ENCODE results near the gene ANTXR1. TPM values are rescaled to one million over a fixed set of nuclear protein-coding genes. Genes with fewer than 3 reads are reported as not detected.

ANTXR1 gene
- total RNA-seq, 1 experiment from 2014 or later = 25.7 TPM

DNA sequence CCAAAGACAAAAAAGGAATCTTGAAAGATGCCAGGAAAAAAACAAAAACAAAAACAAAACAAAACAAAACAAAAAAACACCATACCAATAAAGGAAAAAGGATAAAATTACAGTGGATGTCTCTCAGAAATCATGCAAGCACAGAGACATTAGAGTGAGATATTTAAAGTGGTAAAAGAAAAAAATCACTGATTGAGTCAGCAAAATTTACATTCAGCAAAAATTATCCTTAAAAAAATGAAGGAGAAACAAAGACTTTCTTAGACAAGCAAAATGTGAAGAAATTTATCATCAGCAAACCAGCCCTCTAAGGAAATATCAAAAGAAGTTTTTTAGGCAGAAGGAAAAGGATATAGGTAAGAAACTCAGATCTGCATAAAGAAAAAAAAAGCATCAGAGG, 48.7 kb upstream of the ANTXR1 start:
- Histone ChIP-seq H3K27me3 (ENCODE audit: insufficient read depth, low read length) (no peaks in the 10 kb centered on the region), H3K9ac (ENCODE audit: low read length) (no peak overlapping the region), H3K79me2 (ENCODE audit: insufficient read depth, low read length) (no peaks in the 10 kb centered on the region), H3K4me1 (ENCODE audit: control insufficient read depth in 1 of 2, insufficient read depth in 2 of 2, low read length in 2 of 2) (no peaks in the 10 kb centered on the region), H3K9me3 (ENCODE audit: control insufficient read depth in 1 of 2, insufficient read depth in 1 of 2, low read depth in 1 of 2, low read length in 2 of 2) (no peaks in the 10 kb centered on the region), H3K4me2 (ENCODE audit: low read length) (no peak overlapping the region), H3K27ac (ENCODE audit: low read depth, low read length) (no peak overlapping the region), H3K36me3 (ENCODE audit: control insufficient read depth in 1 of 2, insufficient read depth in 2 of 2, low read length in 2 of 2) (no peaks in the 10 kb centered on the region), H4K20me1 (ENCODE audit: insufficient read depth) (no peaks in the 10 kb centered on the region), H3K9me2 (ENCODE audit: insufficient read depth) (no peaks in the 10 kb centered on the region; the same call in 1 of the 2 replicates), H3K4me3 (replicated peaks in 1 of 2; ENCODE audit: low read depth in 1 of 2, low read length in 2 of 2) (no peak overlapping the region), H2AFZ (ENCODE audit: low read depth, low read length, poor library complexity, severe bottlenecking) (no peak overlapping the region)
- TF ChIP-seq EZH2 (IDR thresholded peaks at IDR 0.05) (no peak), EGR1 (IDR thresholded peaks at IDR 0.05; ENCODE audit: low read depth) (no peak), POLR2AphosphoS5 (IDR thresholded peaks at IDR 0.05; ENCODE audit: low read depth, low read length) (no peak), JUND (IDR thresholded peaks at IDR 0.05) (no peak), YY1 (IDR thresholded peaks at IDR 0.05; ENCODE audit: extremely low read depth, insufficient replicate concordance, low read depth, low read length) (no peak), POLR2A (IDR thresholded peaks at IDR 0.05; ENCODE audit: borderline replicate concordance, extremely low read depth, insufficient read depth, insufficient read length) (no peak), SRF (IDR thresholded peaks at IDR 0.05; ENCODE audit: low read depth) (no peak), CEBPB (IDR thresholded peaks at IDR 0.05; ENCODE audit: low read depth) (no peak), EZH2phosphoT487 (IDR thresholded peaks at IDR 0.05; ENCODE audit: borderline replicate concordance) (no peak), TCF7L2 (IDR thresholded peaks at IDR 0.05; ENCODE audit: borderline replicate concordance, extremely low read depth, insufficient read depth, insufficient read length) (no peak), ZNF274 (IDR thresholded peaks at IDR 0.05; ENCODE audit: low read depth, low read length) (no peak), ZFX (IDR thresholded peaks at IDR 0.05) (no peak), CBX3 (IDR thresholded peaks at IDR 0.05; ENCODE audit: low read depth) (no peak), SP1 (IDR thresholded peaks at IDR 0.05; ENCODE audit: low read depth) (no peak), SIN3A (IDR thresholded peaks at IDR 0.05; ENCODE audit: low read depth) (no peak), ELF1 (IDR thresholded peaks at IDR 0.05; ENCODE audit: borderline replicate concordance, low read depth) (no peak)
- TF ChIP-seq, protein P1, sequence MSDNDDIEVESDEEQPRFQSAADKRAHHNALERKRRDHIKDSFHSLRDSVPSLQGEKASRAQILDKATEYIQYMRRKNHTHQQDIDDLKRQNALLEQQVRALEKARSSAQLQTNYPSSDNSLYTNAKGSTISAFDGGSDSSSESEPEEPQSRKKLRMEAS (IDR thresholded peaks at IDR 0.05) = no peak
- TF ChIP-seq, protein P2, sequence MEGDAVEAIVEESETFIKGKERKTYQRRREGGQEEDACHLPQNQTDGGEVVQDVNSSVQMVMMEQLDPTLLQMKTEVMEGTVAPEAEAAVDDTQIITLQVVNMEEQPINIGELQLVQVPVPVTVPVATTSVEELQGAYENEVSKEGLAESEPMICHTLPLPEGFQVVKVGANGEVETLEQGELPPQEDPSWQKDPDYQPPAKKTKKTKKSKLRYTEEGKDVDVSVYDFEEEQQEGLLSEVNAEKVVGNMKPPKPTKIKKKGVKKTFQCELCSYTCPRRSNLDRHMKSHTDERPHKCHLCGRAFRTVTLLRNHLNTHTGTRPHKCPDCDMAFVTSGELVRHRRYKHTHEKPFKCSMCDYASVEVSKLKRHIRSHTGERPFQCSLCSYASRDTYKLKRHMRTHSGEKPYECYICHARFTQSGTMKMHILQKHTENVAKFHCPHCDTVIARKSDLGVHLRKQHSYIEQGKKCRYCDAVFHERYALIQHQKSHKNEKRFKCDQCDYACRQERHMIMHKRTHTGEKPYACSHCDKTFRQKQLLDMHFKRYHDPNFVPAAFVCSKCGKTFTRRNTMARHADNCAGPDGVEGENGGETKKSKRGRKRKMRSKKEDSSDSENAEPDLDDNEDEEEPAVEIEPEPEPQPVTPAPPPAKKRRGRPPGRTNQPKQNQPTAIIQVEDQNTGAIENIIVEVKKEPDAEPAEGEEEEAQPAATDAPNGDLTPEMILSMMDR (IDR thresholded peaks at IDR 0.05 in 2 of 3, conservative IDR thresholded peaks at IDR 0.05 in 1 of 3; ENCODE audit: borderline replicate concordance in 1 of 3, insufficient read depth in 1 of 3, low read depth in 2 of 3, low read length in 2 of 3) = no peak
- TF ChIP-seq, protein P3, sequence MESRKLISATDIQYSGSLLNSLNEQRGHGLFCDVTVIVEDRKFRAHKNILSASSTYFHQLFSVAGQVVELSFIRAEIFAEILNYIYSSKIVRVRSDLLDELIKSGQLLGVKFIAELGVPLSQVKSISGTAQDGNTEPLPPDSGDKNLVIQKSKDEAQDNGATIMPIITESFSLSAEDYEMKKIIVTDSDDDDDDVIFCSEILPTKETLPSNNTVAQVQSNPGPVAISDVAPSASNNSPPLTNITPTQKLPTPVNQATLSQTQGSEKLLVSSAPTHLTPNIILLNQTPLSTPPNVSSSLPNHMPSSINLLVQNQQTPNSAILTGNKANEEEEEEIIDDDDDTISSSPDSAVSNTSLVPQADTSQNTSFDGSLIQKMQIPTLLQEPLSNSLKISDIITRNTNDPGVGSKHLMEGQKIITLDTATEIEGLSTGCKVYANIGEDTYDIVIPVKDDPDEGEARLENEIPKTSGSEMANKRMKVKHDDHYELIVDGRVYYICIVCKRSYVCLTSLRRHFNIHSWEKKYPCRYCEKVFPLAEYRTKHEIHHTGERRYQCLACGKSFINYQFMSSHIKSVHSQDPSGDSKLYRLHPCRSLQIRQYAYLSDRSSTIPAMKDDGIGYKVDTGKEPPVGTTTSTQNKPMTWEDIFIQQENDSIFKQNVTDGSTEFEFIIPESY (IDR thresholded peaks at IDR 0.05; ENCODE audit: extremely low read depth, insufficient replicate concordance, low read length) = no peak
- TF ChIP-seq, protein P4, sequence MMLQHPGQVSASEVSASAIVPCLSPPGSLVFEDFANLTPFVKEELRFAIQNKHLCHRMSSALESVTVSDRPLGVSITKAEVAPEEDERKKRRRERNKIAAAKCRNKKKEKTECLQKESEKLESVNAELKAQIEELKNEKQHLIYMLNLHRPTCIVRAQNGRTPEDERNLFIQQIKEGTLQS (IDR thresholded peaks at IDR 0.05) = no peak
- RAD21 ChIA-PET (ENCODE audit: low non-redundant PET in 1 of 2, low total read pairs in 2 of 2, uncharacterized antibody in 2 of 2, unreplicated experiment in 2 of 2) = no interaction called here
- CTCF ChIA-PET = no interaction called here
- no TSS peak for BruUV-seq (replicated peaks)
- intact Hi-C loops (cut with micrococcal nuclease) = no loop called here
- no peak for DNase-seq (ENCODE audit: low read depth, low spot score)
- no peak for ATAC-seq
- POLR2A ChIA-PET = no interaction called here

All from HCT116 (cell line).